Parathyroid adenoma (tissue), 2 donors: ENCODE data around the gene GK2.

ENCODE experiments used
- H2AFZ ChIP-seq: fragments of 300-600 bp; sonication (generic); one replicate; pipeline ENCODE4 v1.7.0; 2017; ENCODE audit warnings: antibody characterized with exemption, mild to moderate bottlenecking
- H3K27ac ChIP-seq: fragments of 300-600 bp; sonication (generic); one replicate; pipeline ENCODE4 v1.7.0; 2017
- H3K27me3 ChIP-seq: fragments of 300-600 bp; sonication (generic); one replicate; pipeline ENCODE4 v1.7.0; 2017; ENCODE audit warnings: low read length; ENCODE audit not compliant: control insufficient read depth, insufficient read depth
- H3K36me3 ChIP-seq: fragments of 300-600 bp; sonication (generic); one replicate; pipeline ENCODE4 v1.7.0; 2017; ENCODE audit warnings: low read length; ENCODE audit not compliant: control insufficient read depth, insufficient read depth
- H3K4me1 ChIP-seq: fragments of 300-600 bp; sonication (generic); one replicate; pipeline ENCODE4 v1.7.0; 2017; ENCODE audit warnings: control low read depth
- H3K4me2 ChIP-seq: fragments of 300-600 bp; sonication (generic); one replicate; pipeline ENCODE4 v1.7.0; 2017; ENCODE audit warnings: low read length
- H3K4me3 ChIP-seq: fragments of 300-600 bp; sonication (generic); one replicate; pipeline ENCODE4 v1.7.0; 2017; ENCODE audit warnings: low read depth, low read length
- H3K79me2 ChIP-seq: fragments of 300-600 bp; sonication (generic); one replicate; pipeline ENCODE4 v1.7.0; 2017; ENCODE audit warnings: control low read depth
- H3K9ac ChIP-seq: fragments of 300-600 bp; sonication (generic); one replicate; pipeline ENCODE4 v1.7.0; 2017; ENCODE audit warnings: mild to moderate bottlenecking
- H3K9me3 ChIP-seq: fragments of 300-600 bp; sonication (generic); one replicate; pipeline ENCODE4 v1.7.0; 2017; ENCODE audit warnings: low read length; ENCODE audit not compliant: control insufficient read depth
- CTCF ChIP-seq: fragments of 300-600 bp; sonication (generic); IDR thresholded peaks from one replicate; pipeline ENCODE4 v1.7.0; 2017; ENCODE audit warnings: antibody characterized with exemption, mild to moderate bottlenecking
- donor health status: primary hyperparathyroidism.

GK2 gene

DNA sequence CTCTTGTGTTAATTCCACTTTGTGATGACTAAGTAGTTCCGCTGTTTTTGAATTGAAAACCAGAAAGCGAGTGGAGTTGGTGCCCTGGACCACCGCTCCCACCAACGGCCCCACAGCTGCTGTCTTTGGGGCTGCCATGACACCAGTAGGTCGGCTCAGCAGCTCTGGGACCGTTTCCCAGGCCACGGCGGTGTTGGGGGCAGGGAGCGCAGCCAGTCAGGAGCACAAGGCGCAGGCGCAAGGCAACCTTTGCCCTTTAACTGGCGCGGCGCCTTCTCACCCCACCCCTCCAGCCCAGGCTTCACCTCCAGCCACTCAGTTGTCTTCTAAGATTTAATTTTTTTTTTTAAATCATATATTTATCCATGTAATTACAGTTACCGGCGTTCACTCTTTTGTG lies at the start of gene GK2:
TSS of gene GK2 (minus strand) at position 166 of the 400 bp plus-strand sequence. CDS start at position 138, 28 bp downstream.
- Histone ChIP-seq H3K27ac (no peak within 1 kb of the TSS), H3K4me1 (no peaks in the 10 kb centered on the region), H3K9me3 (no peaks in the 10 kb centered on the region), H3K4me2 (no peak within 1 kb of the TSS), H3K36me3 (no peaks in the 10 kb centered on the region), H2AFZ (no peak within 1 kb of the TSS), H3K9ac (no peak within 1 kb of the TSS), H3K79me2 (no peaks in the 10 kb centered on the region), H3K4me3 (no peak within 1 kb of the TSS), H3K27me3 (no peaks in the 10 kb centered on the region)
- TF ChIP-seq CTCF = no peak

GRCh38 chr4:79455216-79455615 lies 47.2 kb upstream of the GK2 start:
- no peaks in the 10 kb centered on the region for H3K27me3 ChIP-seq
- no peak overlapping the region for H3K4me2 ChIP-seq
- no peaks in the 10 kb centered on the region for H3K9me3 ChIP-seq
- no peak overlapping the region for H3K9ac ChIP-seq
- H2AFZ ChIP-seq = no peak overlapping the region
- no peak for TF ChIP-seq CTCF
- no peak overlapping the region for H3K4me3 ChIP-seq
- no peak overlapping the region for H3K27ac ChIP-seq
- H3K4me1 ChIP-seq = no peaks in the 10 kb centered on the region
- no peaks in the 10 kb centered on the region for H3K79me2 ChIP-seq
- no peaks in the 10 kb centered on the region for H3K36me3 ChIP-seq

GRCh38 chr4:79454656-79455055 lies 46.6 kb upstream of the GK2 start:
- TF ChIP-seq CTCF = no peak
- H3K36me3 ChIP-seq = no peaks in the 10 kb centered on the region
- no peaks in the 10 kb centered on the region for H3K79me2 ChIP-seq
- no peak overlapping the region for H3K4me3 ChIP-seq
- no peak overlapping the region for H3K9ac ChIP-seq
- H3K4me1 ChIP-seq = no peaks in the 10 kb centered on the region
- no peak overlapping the region for H3K4me2 ChIP-seq
- no peaks in the 10 kb centered on the region for H3K9me3 ChIP-seq
- H3K27me3 ChIP-seq = no peaks in the 10 kb centered on the region
- H2AFZ ChIP-seq = no peak overlapping the region
- H3K27ac ChIP-seq = no peak overlapping the region

DNA sequence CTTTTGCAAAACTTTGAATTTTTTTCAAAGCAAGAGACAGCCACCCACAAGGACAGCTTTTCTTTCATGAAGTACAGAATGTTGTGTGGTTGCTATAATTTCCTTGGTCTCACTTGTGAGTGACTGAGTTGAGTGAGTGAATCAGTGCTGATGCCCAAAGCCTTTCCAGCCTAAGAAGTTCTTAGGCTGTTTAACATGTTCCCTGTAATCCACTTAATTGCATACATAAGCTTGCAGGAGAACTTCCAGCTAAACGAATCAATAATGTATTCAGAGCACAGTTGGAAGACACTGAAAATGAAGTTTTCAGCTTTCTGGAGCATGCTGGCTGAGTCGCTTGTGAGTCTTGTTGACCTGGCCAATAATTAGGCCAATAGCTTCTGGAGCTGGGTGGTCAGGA lies 42.0 kb upstream of the GK2 start:
- no peaks in the 10 kb centered on the region for H3K36me3 ChIP-seq
- no peaks in the 10 kb centered on the region for H3K4me1 ChIP-seq
- no peak overlapping the region for H3K4me2 ChIP-seq
- TF ChIP-seq CTCF = no peak
- no peaks in the 10 kb centered on the region for H3K9me3 ChIP-seq
- no peaks in the 10 kb centered on the region for H3K27me3 ChIP-seq
- no peak overlapping the region for H3K9ac ChIP-seq
- H3K4me3 ChIP-seq = no peak overlapping the region
- no peaks in the 10 kb centered on the region for H3K79me2 ChIP-seq
- H3K27ac ChIP-seq = no peak overlapping the region
- no peak overlapping the region for H2AFZ ChIP-seq

- no peaks in the 10 kb centered on the region for H3K4me1 ChIP-seq
- H3K36me3 ChIP-seq = no peaks in the 10 kb centered on the region
- H3K9me3 ChIP-seq = no peaks in the 10 kb centered on the region
- no peaks in the 10 kb centered on the region for H3K27me3 ChIP-seq
- no peak overlapping the region for H3K4me3 ChIP-seq
- H3K9ac ChIP-seq = no peak overlapping the region
- H2AFZ ChIP-seq = no peak overlapping the region
- no peak overlapping the region for H3K27ac ChIP-seq
- no peaks in the 10 kb centered on the region for H3K79me2 ChIP-seq
- TF ChIP-seq CTCF = no peak
- H3K4me2 ChIP-seq = no peak overlapping the region
Observed at GRCh38 chr4:79446145-79446544, 38.1 kb upstream of the GK2 start.
